Thyroid gland (tissue), 4 donors: ENCODE data around the gene NR1H4.

Experiments
- CTCF ChIP-seq, 6 experiments: fragments of 200-600 bp in 3 of 6; fragments of 450-650 bp in 3 of 6; sonication (generic) in 3 of 6; IDR thresholded peaks; one replicate each; pipeline ENCODE4 v1.5.1; 2016 to 2019; ENCODE audit warnings: antibody characterized with exemption in 6 of 6, mild to moderate bottlenecking in 2 of 6, inconsistent platforms in 1 of 6, moderate library complexity in 1 of 6
- POLR2A ChIP-seq, 2 donors: fragments of 450-650 bp; IDR thresholded peaks; one replicate each; pipeline ENCODE4 v1.6.1; 2017; ENCODE audit warnings: antibody characterized with exemption in 2 of 2, mild to moderate bottlenecking in 2 of 2, moderate library complexity in 1 of 2

- TF ChIP-seq POLR2A (IDR thresholded peaks at IDR 0.05): no peak
- no peak for TF ChIP-seq CTCF (IDR thresholded peaks at IDR 0.05)
These were observed 20.4 kb downstream of the NR1H4 start for GRCh38 chr12:100494026-100494425.
